Subcutaneous abdominal adipose tissue (tissue), 5 donors: ENCODE data around the gene KRT79.

Source experiments
- H3K27ac ChIP-seq: one replicate; pipeline ENCODE4 v1.7.0; 2013; ENCODE audit warnings: low read depth, mild to moderate bottlenecking, inconsistent platforms, low read length, moderate library complexity
- H3K27me3 ChIP-seq, 5 donors: one replicate each; pipeline ENCODE4 v1.7.0; 2013; ENCODE audit warnings: low read length in 5 of 5, inconsistent platforms in 1 of 5; ENCODE audit not compliant: control insufficient read depth in 5 of 5, insufficient read depth in 4 of 5
- H3K36me3 ChIP-seq, 5 donors: one replicate each; pipeline ENCODE4 v1.7.0; 2013; ENCODE audit warnings: low read length in 5 of 5; ENCODE audit not compliant: control insufficient read depth in 5 of 5, insufficient read depth in 5 of 5
- H3K4me1 ChIP-seq, 5 donors: one replicate each; pipeline ENCODE4 v1.7.0; 2013; ENCODE audit warnings: low read length in 5 of 5, mild to moderate bottlenecking in 3 of 5, moderate library complexity in 1 of 5; ENCODE audit not compliant: control insufficient read depth in 5 of 5, insufficient read depth in 5 of 5
- H3K4me3 ChIP-seq, 5 donors: one replicate each; pipeline ENCODE4 v1.7.0; 2013; ENCODE audit warnings: low read length in 5 of 5, low read depth in 1 of 5
- H3K9ac ChIP-seq, 5 donors: one replicate each; pipeline ENCODE4 v1.7.0; 2013; ENCODE audit warnings: low read length in 5 of 5, mild to moderate bottlenecking in 4 of 5, moderate library complexity in 3 of 5
- H3K9me3 ChIP-seq, 5 donors: one replicate each; pipeline ENCODE4 v1.7.0; 2013; ENCODE audit warnings: low read length in 5 of 5; ENCODE audit not compliant: control insufficient read depth in 5 of 5
- donor health status: healthy.
- donor health status: healthy.
- donor health status: healthy.
- donor health status: healthy.
- donor health status: healthy.

Gene KRT79

GRCh38 chr12:52813203-52813819 is 20.8 kb downstream of the KRT79 start:
- Histone ChIP-seq H3K36me3 (no peaks in the 10 kb centered on the region), H3K27me3 (peaks cover 0 to 17% (median 1%) of the 10 kb centered on the region in 5 donors), H3K4me1 (no peaks in the 10 kb centered on the region), H3K9me3 (no peaks in the 10 kb centered on the region), H3K27ac (no peak overlapping the region), H3K4me3 (no peak overlapping the region), H3K9ac (no peak overlapping the region)

- H3K27me3 ChIP-seq: peaks cover 0 to 15% (median 4%) of the 10 kb centered on the region in 5 donors
- H3K4me1 ChIP-seq: no peaks in the 10 kb centered on the region
- H3K4me3 ChIP-seq: no peak overlapping the region
- H3K36me3 ChIP-seq: no peaks in the 10 kb centered on the region
- H3K27ac ChIP-seq: no peak overlapping the region
- H3K9ac ChIP-seq: no peak overlapping the region
- H3K9me3 ChIP-seq: no peaks in the 10 kb centered on the region
These were observed 21.4 kb downstream of the KRT79 start for GRCh38 chr12:52812749-52813148.

GRCh38 chr12:52812073-52812400 is 22.1 kb downstream of the KRT79 start:
- Histone ChIP-seq H3K36me3 (no peaks in the 10 kb centered on the region), H3K27ac (no peak overlapping the region), H3K4me3 (no peak overlapping the region), H3K27me3 (peaks cover 0 to 13% (median 4%) of the 10 kb centered on the region in 5 donors), H3K9ac (no peak overlapping the region), H3K4me1 (no peaks in the 10 kb centered on the region), H3K9me3 (no peaks in the 10 kb centered on the region)

- Histone ChIP-seq H3K4me1 (no peaks in the 10 kb centered on the region), H3K4me3 (no peak overlapping the region), H3K36me3 (no peaks in the 10 kb centered on the region), H3K9me3 (no peaks in the 10 kb centered on the region), H3K9ac (no peak overlapping the region), H3K27ac (no peak overlapping the region), H3K27me3 (peaks cover 0 to 11% (median 4%) of the 10 kb centered on the region in 5 donors)
These were observed 22.7 kb downstream of the KRT79 start for GRCh38 chr12:52811191-52812072.

GRCh38 chr12:52810554-52810953 is 23.6 kb downstream of the KRT79 start:
- Histone ChIP-seq H3K4me1 (no peaks in the 10 kb centered on the region), H3K4me3 (no peak overlapping the region), H3K36me3 (no peaks in the 10 kb centered on the region), H3K9ac (no peak overlapping the region), H3K27me3 (peaks cover 0 to 11% (median 4%) of the 10 kb centered on the region in 5 donors), H3K9me3 (no peaks in the 10 kb centered on the region), H3K27ac (no peak overlapping the region)

- Histone ChIP-seq H3K9me3 (no peaks in the 10 kb centered on the region), H3K27me3 (peaks cover 0 to 11% (median 4%) of the 10 kb centered on the region in 5 donors), H3K4me3 (no peak overlapping the region), H3K36me3 (no peaks in the 10 kb centered on the region), H3K27ac (no peak overlapping the region), H3K4me1 (no peaks in the 10 kb centered on the region), H3K9ac (no peak overlapping the region)
These were observed 24.9 kb downstream of the KRT79 start for GRCh38 chr12:52809166-52809565.

- Histone ChIP-seq H3K4me3 (no peak overlapping the region), H3K9ac (no peak overlapping the region), H3K27ac (no peak overlapping the region)
These were observed 25.4 kb downstream of the KRT79 start for GRCh38 chr12:52808573-52809160.

GRCh38 chr12:52807544-52808470 is 26.3 kb downstream of the KRT79 start:
- H3K9me3 ChIP-seq: no peaks in the 10 kb centered on the region
- H3K4me3 ChIP-seq: no peak overlapping the region
- H3K27me3 ChIP-seq: peaks cover 0 to 11% (median 4%) of the 10 kb centered on the region in 5 donors
- H3K27ac ChIP-seq: no peak overlapping the region
- H3K9ac ChIP-seq: no peak overlapping the region
- no peaks in the 10 kb centered on the region for H3K4me1 ChIP-seq
- H3K36me3 ChIP-seq: no peaks in the 10 kb centered on the region

More at GRCh38 chr12:52808573-52809160, 25.4 kb downstream of the KRT79 start:
- no peaks in the 10 kb centered on the region for H3K9me3 ChIP-seq
- no peaks in the 10 kb centered on the region for H3K4me1 ChIP-seq
- peaks cover 0 to 11% (median 4%) of the 10 kb centered on the region in 5 donors for H3K27me3 ChIP-seq
- no peaks in the 10 kb centered on the region for H3K36me3 ChIP-seq

GRCh38 chr12:52806821-52807543 is 27.1 kb downstream of the KRT79 start:
- H3K36me3 ChIP-seq: no peaks in the 10 kb centered on the region
- no peak overlapping the region for H3K4me3 ChIP-seq
- H3K4me1 ChIP-seq: no peaks in the 10 kb centered on the region
- no peak overlapping the region for H3K9ac ChIP-seq
- H3K27me3 ChIP-seq: peaks cover 0 to 11% (median 4%) of the 10 kb centered on the region in 5 donors
- no peak overlapping the region for H3K27ac ChIP-seq
- H3K9me3 ChIP-seq: no peaks in the 10 kb centered on the region
